Airway epithelial cell (primary cell): ENCODE measurements around the gene GBP4. TPM values are rescaled to one million over a fixed set of nuclear protein-coding genes. Genes with fewer than 3 reads are reported as not detected.

ENCODE experiments used
- total RNA-seq: library from RNA; depleted of rRNA; stranded (reverse); fragments of >200 nt; gene quantifications from 2 replicates; pipeline ENCODE4 v1.2.3, GENCODE V29; 2015

The GBP4 gene
- 0.07 TPM in 1 of 2 replicates, not detected in the other for total RNA-seq

GRCh38 chr1:89198491-89199072 is at the start of gene GBP4:
TSS of gene GBP4 (minus strand) at chr1:89198942. CDS start at chr1:89198834, 108 bp downstream.

GRCh38 chr1:89175601-89176256 is 23.0 kb downstream of the GBP4 start, which contains the start of gene GBP7:
TSS of gene GBP7 (minus strand) at chr1:89176003. CDS start at chr1:89171935, 4,068 bp downstream.

Other genes with a start within 250 kb of the GBP4 start
- gene KYAT3, start 206.3 kb downstream of the GBP4 start, total RNA-seq: 45.8 and 61.1 TPM in 2 replicates
- 10.9 and 12.2 TPM in 2 replicates for gene RBMXL1, start 206.3 kb downstream of the GBP4 start, total RNA-seq
- 23.3 and 25.5 TPM in 2 replicates for gene GBP3, start 176.1 kb downstream of the GBP4 start, total RNA-seq
- gene GBP1, start 133.7 kb downstream of the GBP4 start, total RNA-seq: 5.1 and 9.0 TPM in 2 replicates
- gene GBP2, start 72.8 kb downstream of the GBP4 start, total RNA-seq: 1.6 and 2.2 TPM in 2 replicates
- not detected in 2 replicates for gene GBP7, start 22.9 kb downstream of the GBP4 start, total RNA-seq
- 0.05 and 0.71 TPM in 2 replicates for gene GBP5, start 73.9 kb upstream of the GBP4 start, total RNA-seq
- 75.2 and 93.7 TPM in 2 replicates for gene GBP6, start 165.1 kb upstream of the GBP4 start, total RNA-seq